HEK293 (cell line): Measurements from ENCODE around the gene GET3.

Experiments
- EGR2 ChIP-seq: fragments of 450-650 bp; formaldehyde crosslinking; IDR thresholded peaks from 2 replicates; pipeline ENCODE4 v1.5.1; 2016; ENCODE audit warnings: low read depth, missing biosample characterization, missing genetic modification characterization
- FEZF1 ChIP-seq: fragments of 450-650 bp; formaldehyde crosslinking; IDR thresholded peaks from 2 replicates; pipeline ENCODE4 v1.5.1; 2016; ENCODE audit warnings: missing biosample characterization, missing genetic modification characterization
- KLF8 ChIP-seq: fragments of 450-650 bp; formaldehyde crosslinking; IDR thresholded peaks from 2 replicates; pipeline ENCODE4 v1.5.1; 2016; ENCODE audit warnings: missing biosample characterization, missing genetic modification characterization
- KLF9 ChIP-seq: fragments of 450-650 bp; formaldehyde crosslinking; IDR thresholded peaks from 2 replicates; pipeline ENCODE4 v1.5.1; 2016; ENCODE audit warnings: missing biosample characterization, missing genetic modification characterization, low read depth
- PRDM1 ChIP-seq: fragments of 450-650 bp; formaldehyde crosslinking; IDR thresholded peaks from 2 replicates; pipeline ENCODE4; 2016; ENCODE audit warnings: missing biosample characterization, missing genetic modification characterization
- SCRT2 ChIP-seq: fragments of 450-650 bp; formaldehyde crosslinking; IDR thresholded peaks from 2 replicates; pipeline ENCODE4 v1.5.1; 2016; ENCODE audit warnings: missing biosample characterization, missing genetic modification characterization
- SETDB1 ChIP-seq: IDR thresholded peaks from one replicate; pipeline ENCODE4 v1.6.1; 2017; ENCODE audit warnings: mild to moderate bottlenecking, low read length, moderate library complexity, mixed read lengths; ENCODE audit not compliant: insufficient read length
- SP3 ChIP-seq: fragments of 450-650 bp; formaldehyde crosslinking; IDR thresholded peaks from 2 replicates; pipeline ENCODE4 v1.5.1; 2016; ENCODE audit warnings: missing biosample characterization, missing genetic modification characterization
- TCF7L2 ChIP-seq: IDR thresholded peaks from 2 replicates; pipeline ENCODE4 v1.6.1; 2011; ENCODE audit warnings: low read depth, mild to moderate bottlenecking, inconsistent platforms, low read length, moderate library complexity, borderline replicate concordance
- WT1 ChIP-seq: fragments of 450-650 bp; formaldehyde crosslinking; IDR thresholded peaks from 2 replicates; pipeline ENCODE4 v1.5.1; 2016; ENCODE audit warnings: missing biosample characterization, missing genetic modification characterization
- YY1 ChIP-seq: fragments of 450-650 bp; formaldehyde crosslinking; IDR thresholded peaks from 2 replicates; pipeline ENCODE4 v1.5.1; 2018; ENCODE audit warnings: missing biosample characterization, missing genetic modification characterization
- ZBTB20 ChIP-seq: fragments of 450-650 bp; formaldehyde crosslinking; IDR thresholded peaks from 2 replicates; pipeline ENCODE4 v1.5.1; 2016; ENCODE audit warnings: missing biosample characterization, missing genetic modification characterization
- ZBTB21 ChIP-seq: fragments of 450-650 bp; formaldehyde crosslinking; IDR thresholded peaks from 2 replicates; pipeline ENCODE4 v1.5.1; 2017; ENCODE audit warnings: missing biosample characterization, missing genetic modification characterization
- ZEB2 ChIP-seq: fragments of 450-650 bp; formaldehyde crosslinking; IDR thresholded peaks from 2 replicates; pipeline ENCODE4 v1.5.1; 2016; ENCODE audit warnings: missing biosample characterization, missing genetic modification characterization
- ZFP3 ChIP-seq: fragments of 450-650 bp; formaldehyde crosslinking; IDR thresholded peaks from 2 replicates; pipeline ENCODE4 v1.5.1; 2016; ENCODE audit warnings: low read depth, missing biosample characterization, missing genetic modification characterization
- ZFP69B ChIP-seq: fragments of 450-650 bp; formaldehyde crosslinking; IDR thresholded peaks from 2 replicates; pipeline ENCODE4 v1.5.1; 2016; ENCODE audit warnings: missing biosample characterization, missing genetic modification characterization
- ZNF221 ChIP-seq: fragments of 450-650 bp; formaldehyde crosslinking; IDR thresholded peaks from 2 replicates; pipeline ENCODE4 v1.5.1; 2017; ENCODE audit warnings: missing biosample characterization, missing genetic modification characterization, borderline replicate concordance
- ZNF366 ChIP-seq: fragments of 450-650 bp; formaldehyde crosslinking; conservative IDR thresholded peaks from 2 replicates; pipeline ENCODE4 v1.5.1; 2016; ENCODE audit warnings: missing biosample characterization, missing genetic modification characterization
- ZNF391 ChIP-seq: fragments of 450-650 bp; formaldehyde crosslinking; IDR thresholded peaks from 2 replicates; pipeline ENCODE4 v1.5.1; 2016; ENCODE audit warnings: low read depth, missing biosample characterization, missing genetic modification characterization, borderline replicate concordance
- ZNF555 ChIP-seq: fragments of 450-650 bp; formaldehyde crosslinking; conservative IDR thresholded peaks from 2 replicates; pipeline ENCODE4 v1.5.1; 2017; ENCODE audit warnings: missing biosample characterization, mild to moderate bottlenecking, missing genetic modification characterization, inconsistent platforms
- ZNF585B ChIP-seq: fragments of 450-650 bp; formaldehyde crosslinking; IDR thresholded peaks from 2 replicates; pipeline ENCODE4 v1.5.1; 2016; ENCODE audit warnings: missing biosample characterization, missing genetic modification characterization
- ZNF600 ChIP-seq: fragments of 450-650 bp; formaldehyde crosslinking; IDR thresholded peaks from 2 replicates; pipeline ENCODE4 v1.5.1; 2016; ENCODE audit warnings: missing biosample characterization, missing genetic modification characterization
- ZNF624 ChIP-seq: fragments of 450-650 bp; formaldehyde crosslinking; IDR thresholded peaks from 2 replicates; pipeline ENCODE4 v1.5.1; 2017; ENCODE audit warnings: missing biosample characterization, missing genetic modification characterization
- ZNF654 ChIP-seq: fragments of 450-650 bp; formaldehyde crosslinking; IDR thresholded peaks from 2 replicates; pipeline ENCODE4 v1.5.1; 2016; ENCODE audit warnings: low read depth, missing biosample characterization, missing genetic modification characterization
- ZNF76 ChIP-seq: fragments of 450-650 bp; formaldehyde crosslinking; IDR thresholded peaks from 2 replicates; pipeline ENCODE4; 2016; ENCODE audit warnings: low read depth, missing biosample characterization, missing genetic modification characterization, borderline replicate concordance
- TF ChIP-seq, protein P1 (sequence below): fragments of 450-650 bp; formaldehyde crosslinking; IDR thresholded peaks from 2 replicates; pipeline ENCODE4 v1.5.1; 2016; ENCODE audit warnings: missing biosample characterization, missing genetic modification characterization
- TF ChIP-seq, protein P2 (sequence below): fragments of 450-650 bp; formaldehyde crosslinking; IDR thresholded peaks from 2 replicates; pipeline ENCODE4 v1.5.1; 2016; ENCODE audit warnings: missing biosample characterization, missing genetic modification characterization
- TF ChIP-seq, protein P3 (sequence below): fragments of 450-650 bp; formaldehyde crosslinking; IDR thresholded peaks from 2 replicates; pipeline ENCODE4 v1.5.1; 2016; ENCODE audit warnings: missing biosample characterization, missing genetic modification characterization
- TF ChIP-seq, protein P4 (sequence below): sonication (generic); formaldehyde crosslinking; IDR thresholded peaks from 2 replicates; pipeline ENCODE4 v1.8.1; 2022; ENCODE audit warnings: mild to moderate bottlenecking, moderate library complexity, missing genetic modification reagents
- TF ChIP-seq, protein P5 (sequence below): fragments of 450-650 bp; formaldehyde crosslinking; IDR thresholded peaks from 2 replicates; pipeline ENCODE4 v1.5.1; 2016; ENCODE audit warnings: missing biosample characterization, missing genetic modification characterization
- TF ChIP-seq, protein P6 (sequence below): fragments of 450-650 bp; formaldehyde crosslinking; IDR thresholded peaks from 2 replicates; pipeline ENCODE4 v1.5.1; 2017; ENCODE audit warnings: missing biosample characterization, mild to moderate bottlenecking, missing genetic modification characterization, moderate library complexity

The GET3 gene

DNA sequence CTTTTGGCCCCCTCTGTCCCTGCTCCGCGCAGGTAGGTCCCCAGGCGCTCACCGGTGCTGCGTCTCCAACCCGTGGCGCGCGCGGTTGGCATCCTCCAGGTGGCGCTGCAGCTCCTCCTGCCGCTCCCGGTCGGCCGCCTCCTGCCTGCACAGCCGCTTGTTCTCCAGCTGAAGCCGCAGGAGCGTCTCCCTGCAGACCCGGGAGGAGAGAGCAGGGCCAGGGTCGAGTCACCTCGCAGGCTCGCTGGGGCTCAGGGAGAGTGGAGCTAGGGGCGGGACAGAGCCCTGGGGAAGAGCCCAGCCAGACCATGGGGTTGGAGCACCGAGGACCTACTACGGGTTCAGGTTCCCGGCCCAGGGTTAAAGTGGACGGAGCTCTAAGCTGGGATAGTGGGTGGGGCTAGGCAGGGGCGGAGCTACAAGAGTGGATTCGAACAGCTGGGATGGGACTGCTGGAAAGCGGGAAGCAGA, 28.8 kb downstream of the GET3 start (continued):
- TF ChIP-seq ZNF391 (tag by site-specific recombination), result 0 out of 2 replicates have a peak, but pooled peaks have one; percentile 34
- TF ChIP-seq PRDM1, result no peak
- no peak for TF ChIP-seq ZNF221
- peak; percentile 73; the same call in 1 of the 2 replicates for TF ChIP-seq KLF9
- no peak for TF ChIP-seq ZNF624 (tag by site-specific recombination)
- no peak for TF ChIP-seq WT1
- TF ChIP-seq ZNF366 (tag by site-specific recombination), result peak; percentile 37
- TF ChIP-seq ZNF654 (tag by site-specific recombination), result peak; percentile 40; the same call in 1 of the 2 replicates
- no peak for TF ChIP-seq ZBTB21 (tag by site-specific recombination)
- no peak for TF ChIP-seq SCRT2 (tag by site-specific recombination)
- no peak for TF ChIP-seq EGR2
- TF ChIP-seq ZNF585B (tag by site-specific recombination), result no peak
- peak; percentile 88 for TF ChIP-seq ZNF600 (tag by site-specific recombination)
- no peak for TF ChIP-seq ZFP69B (tag by site-specific recombination)
- TF ChIP-seq ZNF555 (tag by site-specific recombination), result no peak
- TF ChIP-seq, protein P1, sequence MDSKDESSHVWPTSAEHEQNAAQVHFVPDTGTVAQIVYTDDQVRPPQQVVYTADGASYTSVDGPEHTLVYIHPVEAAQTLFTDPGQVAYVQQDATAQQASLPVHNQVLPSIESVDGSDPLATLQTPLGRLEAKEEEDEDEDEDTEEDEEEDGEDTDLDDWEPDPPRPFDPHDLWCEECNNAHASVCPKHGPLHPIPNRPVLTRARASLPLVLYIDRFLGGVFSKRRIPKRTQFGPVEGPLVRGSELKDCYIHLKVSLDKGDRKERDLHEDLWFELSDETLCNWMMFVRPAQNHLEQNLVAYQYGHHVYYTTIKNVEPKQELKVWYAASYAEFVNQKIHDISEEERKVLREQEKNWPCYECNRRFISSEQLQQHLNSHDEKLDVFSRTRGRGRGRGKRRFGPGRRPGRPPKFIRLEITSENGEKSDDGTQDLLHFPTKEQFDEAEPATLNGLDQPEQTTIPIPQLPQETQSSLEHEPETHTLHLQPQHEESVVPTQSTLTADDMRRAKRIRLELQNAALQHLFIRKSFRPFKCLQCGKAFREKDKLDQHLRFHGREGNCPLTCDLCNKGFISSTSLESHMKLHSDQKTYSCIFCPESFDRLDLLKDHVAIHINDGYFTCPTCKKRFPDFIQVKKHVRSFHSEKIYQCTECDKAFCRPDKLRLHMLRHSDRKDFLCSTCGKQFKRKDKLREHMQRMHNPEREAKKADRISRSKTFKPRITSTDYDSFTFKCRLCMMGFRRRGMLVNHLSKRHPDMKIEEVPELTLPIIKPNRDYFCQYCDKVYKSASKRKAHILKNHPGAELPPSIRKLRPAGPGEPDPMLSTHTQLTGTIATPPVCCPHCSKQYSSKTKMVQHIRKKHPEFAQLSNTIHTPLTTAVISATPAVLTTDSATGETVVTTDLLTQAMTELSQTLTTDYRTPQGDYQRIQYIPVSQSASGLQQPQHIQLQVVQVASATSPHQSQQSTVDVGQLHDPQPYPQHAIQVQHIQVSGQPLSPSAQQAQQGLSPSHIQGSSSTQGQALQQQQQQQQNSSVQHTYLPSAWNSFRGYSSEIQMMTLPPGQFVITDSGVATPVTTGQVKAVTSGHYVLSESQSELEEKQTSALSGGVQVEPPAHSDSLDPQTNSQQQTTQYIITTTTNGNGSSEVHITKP (tag by site-specific recombination), result 0 out of 2 replicates have a peak, but pooled peaks have one; percentile 23
- no peak for TF ChIP-seq ZFP3 (tag by site-specific recombination)
- TF ChIP-seq, protein P2, sequence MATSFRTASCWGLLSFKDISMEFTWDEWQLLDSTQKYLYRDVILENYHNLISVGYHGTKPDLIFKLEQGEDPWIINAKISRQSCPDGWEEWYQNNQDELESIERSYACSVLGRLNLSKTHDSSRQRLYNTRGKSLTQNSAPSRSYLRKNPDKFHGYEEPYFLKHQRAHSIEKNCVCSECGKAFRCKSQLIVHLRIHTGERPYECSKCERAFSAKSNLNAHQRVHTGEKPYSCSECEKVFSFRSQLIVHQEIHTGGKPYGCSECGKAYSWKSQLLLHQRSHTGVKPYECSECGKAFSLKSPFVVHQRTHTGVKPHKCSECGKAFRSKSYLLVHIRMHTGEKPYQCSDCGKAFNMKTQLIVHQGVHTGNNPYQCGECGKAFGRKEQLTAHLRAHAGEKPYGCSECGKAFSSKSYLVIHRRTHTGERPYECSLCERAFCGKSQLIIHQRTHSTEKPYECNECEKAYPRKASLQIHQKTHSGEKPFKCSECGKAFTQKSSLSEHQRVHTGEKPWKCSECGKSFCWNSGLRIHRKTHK (tag by site-specific recombination), result no peak
- TF ChIP-seq, protein P3, sequence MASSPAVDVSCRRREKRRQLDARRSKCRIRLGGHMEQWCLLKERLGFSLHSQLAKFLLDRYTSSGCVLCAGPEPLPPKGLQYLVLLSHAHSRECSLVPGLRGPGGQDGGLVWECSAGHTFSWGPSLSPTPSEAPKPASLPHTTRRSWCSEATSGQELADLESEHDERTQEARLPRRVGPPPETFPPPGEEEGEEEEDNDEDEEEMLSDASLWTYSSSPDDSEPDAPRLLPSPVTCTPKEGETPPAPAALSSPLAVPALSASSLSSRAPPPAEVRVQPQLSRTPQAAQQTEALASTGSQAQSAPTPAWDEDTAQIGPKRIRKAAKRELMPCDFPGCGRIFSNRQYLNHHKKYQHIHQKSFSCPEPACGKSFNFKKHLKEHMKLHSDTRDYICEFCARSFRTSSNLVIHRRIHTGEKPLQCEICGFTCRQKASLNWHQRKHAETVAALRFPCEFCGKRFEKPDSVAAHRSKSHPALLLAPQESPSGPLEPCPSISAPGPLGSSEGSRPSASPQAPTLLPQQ (tag by site-specific recombination), result no peak
- TF ChIP-seq ZBTB20, result peak; percentile 52; the same call in 1 of the 2 replicates
- TF ChIP-seq FEZF1 (tag by site-specific recombination), result no peak
- TF ChIP-seq, protein P4, sequence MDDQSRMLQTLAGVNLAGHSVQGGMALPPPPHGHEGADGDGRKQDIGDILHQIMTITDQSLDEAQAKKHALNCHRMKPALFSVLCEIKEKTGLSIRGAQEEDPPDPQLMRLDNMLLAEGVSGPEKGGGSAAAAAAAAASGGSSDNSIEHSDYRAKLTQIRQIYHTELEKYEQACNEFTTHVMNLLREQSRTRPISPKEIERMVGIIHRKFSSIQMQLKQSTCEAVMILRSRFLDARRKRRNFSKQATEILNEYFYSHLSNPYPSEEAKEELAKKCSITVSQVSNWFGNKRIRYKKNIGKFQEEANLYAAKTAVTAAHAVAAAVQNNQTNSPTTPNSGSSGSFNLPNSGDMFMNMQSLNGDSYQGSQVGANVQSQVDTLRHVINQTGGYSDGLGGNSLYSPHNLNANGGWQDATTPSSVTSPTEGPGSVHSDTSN, result no peak
- TF ChIP-seq YY1, result no peak
- no peak for TF ChIP-seq TCF7L2
- TF ChIP-seq, protein P5, sequence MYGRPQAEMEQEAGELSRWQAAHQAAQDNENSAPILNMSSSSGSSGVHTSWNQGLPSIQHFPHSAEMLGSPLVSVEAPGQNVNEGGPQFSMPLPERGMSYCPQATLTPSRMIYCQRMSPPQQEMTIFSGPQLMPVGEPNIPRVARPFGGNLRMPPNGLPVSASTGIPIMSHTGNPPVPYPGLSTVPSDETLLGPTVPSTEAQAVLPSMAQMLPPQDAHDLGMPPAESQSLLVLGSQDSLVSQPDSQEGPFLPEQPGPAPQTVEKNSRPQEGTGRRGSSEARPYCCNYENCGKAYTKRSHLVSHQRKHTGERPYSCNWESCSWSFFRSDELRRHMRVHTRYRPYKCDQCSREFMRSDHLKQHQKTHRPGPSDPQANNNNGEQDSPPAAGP (tag by site-specific recombination), result peak; percentile 59; the same call in 1 of the 2 replicates
- 0 out of 2 replicates have a peak, but pooled peaks have one; percentile 11 for TF ChIP-seq ZNF76
- TF ChIP-seq KLF8 (tag by site-specific recombination), result peak; percentile 45; the same call in 1 of the 2 replicates
- peak; percentile 83 for TF ChIP-seq ZEB2 (tag by site-specific recombination)
- peak; percentile 66 for TF ChIP-seq SP3 (tag by site-specific recombination)
- no peak for TF ChIP-seq SETDB1
- TF ChIP-seq, protein P6, sequence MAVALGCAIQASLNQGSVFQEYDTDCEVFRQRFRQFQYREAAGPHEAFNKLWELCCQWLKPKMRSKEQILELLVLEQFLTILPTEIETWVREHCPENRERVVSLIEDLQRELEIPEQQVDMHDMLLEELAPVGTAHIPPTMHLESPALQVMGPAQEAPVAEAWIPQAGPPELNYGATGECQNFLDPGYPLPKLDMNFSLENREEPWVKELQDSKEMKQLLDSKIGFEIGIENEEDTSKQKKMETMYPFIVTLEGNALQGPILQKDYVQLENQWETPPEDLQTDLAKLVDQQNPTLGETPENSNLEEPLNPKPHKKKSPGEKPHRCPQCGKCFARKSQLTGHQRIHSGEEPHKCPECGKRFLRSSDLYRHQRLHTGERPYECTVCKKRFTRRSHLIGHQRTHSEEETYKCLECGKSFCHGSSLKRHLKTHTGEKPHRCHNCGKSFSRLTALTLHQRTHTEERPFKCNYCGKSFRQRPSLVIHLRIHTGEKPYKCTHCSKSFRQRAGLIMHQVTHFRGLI, result no peak; the same call in 1 of the 2 replicates
